ENCODE data around the gene GRIK1. TPM values are rescaled to one million over a fixed set of nuclear protein-coding genes. Genes with fewer than 3 reads are reported as not detected.

The GRIK1 gene
- total RNA-seq, 4 donors from 2014 or later = 0.13 to 0.97 (median 0.38) TPM

DNA sequence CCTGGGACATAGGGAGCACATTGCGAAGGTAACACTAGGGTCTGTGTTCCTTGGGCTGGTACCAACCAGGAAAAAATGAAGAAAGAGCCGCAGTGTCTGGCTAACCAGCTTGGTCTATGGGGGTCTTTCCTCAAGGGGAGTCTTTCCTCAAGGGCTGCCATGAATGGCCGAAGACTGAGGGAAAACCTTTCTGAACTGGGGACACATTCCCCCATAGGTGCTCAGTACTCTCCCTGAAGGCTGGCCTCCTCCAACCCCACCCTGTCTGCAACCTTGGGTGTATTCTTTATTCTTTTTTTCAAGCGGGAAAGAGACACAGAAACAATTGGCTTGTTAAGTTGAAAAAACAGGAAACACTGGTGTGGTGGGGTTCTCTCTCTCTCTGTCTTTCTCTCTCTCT is 440.6 kb downstream of the GRIK1 start:
- TF ChIP-seq, protein P1, sequence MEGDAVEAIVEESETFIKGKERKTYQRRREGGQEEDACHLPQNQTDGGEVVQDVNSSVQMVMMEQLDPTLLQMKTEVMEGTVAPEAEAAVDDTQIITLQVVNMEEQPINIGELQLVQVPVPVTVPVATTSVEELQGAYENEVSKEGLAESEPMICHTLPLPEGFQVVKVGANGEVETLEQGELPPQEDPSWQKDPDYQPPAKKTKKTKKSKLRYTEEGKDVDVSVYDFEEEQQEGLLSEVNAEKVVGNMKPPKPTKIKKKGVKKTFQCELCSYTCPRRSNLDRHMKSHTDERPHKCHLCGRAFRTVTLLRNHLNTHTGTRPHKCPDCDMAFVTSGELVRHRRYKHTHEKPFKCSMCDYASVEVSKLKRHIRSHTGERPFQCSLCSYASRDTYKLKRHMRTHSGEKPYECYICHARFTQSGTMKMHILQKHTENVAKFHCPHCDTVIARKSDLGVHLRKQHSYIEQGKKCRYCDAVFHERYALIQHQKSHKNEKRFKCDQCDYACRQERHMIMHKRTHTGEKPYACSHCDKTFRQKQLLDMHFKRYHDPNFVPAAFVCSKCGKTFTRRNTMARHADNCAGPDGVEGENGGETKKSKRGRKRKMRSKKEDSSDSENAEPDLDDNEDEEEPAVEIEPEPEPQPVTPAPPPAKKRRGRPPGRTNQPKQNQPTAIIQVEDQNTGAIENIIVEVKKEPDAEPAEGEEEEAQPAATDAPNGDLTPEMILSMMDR (IDR thresholded peaks at IDR 0.05) = no peak
- TF ChIP-seq POLR2A (IDR thresholded peaks at IDR 0.05) = no peak
- no peak for TF ChIP-seq POLR2AphosphoS5 (IDR thresholded peaks at IDR 0.05)
- no peak for TF ChIP-seq EP300 (IDR thresholded peaks at IDR 0.05)
- Histone ChIP-seq H3K36me3 (no peaks in the 10 kb centered on the region), H3K27me3 (no peaks in the 10 kb centered on the region), H3K4me3 (no peak overlapping the region), H3K27ac (no peak overlapping the region), H3K4me1 (no peaks in the 10 kb centered on the region), H3K9me3 (peaks cover 6% of the 10 kb centered on the region)
- DNase-seq (ENCODE audit: low spot score in 2 of 2) = no peak
- WGBS = 92% methylated on average over 4 of the region's 4 CpGs

DNA sequence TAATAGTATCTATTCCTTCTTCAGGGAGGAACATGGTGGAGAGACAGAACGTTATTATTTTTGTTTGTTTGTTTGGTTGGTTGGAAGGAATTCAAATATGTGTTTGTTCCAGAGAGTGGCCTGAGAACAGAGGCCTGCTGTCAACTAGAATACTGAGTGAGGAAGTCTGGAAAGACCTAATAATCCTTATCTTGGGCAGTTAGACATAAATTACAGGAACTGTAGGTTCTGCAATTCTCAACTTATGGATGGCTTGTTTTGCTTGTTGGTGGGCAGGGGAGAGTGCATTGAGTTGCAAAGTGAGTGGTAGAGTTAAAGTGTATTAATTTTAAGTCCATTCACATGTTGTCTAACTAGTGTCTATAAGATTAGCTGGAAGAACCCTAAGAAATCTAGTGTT is 443.5 kb downstream of the GRIK1 start:
- no peak for DNase-seq (ENCODE audit: low spot score in 2 of 2)
- WGBS = 53% methylated on average over 1 of the region's 1 CpG
- Histone ChIP-seq H3K4me3 (no peak overlapping the region), H3K4me1 (no peaks in the 10 kb centered on the region), H3K27me3 (no peaks in the 10 kb centered on the region), H3K36me3 (no peaks in the 10 kb centered on the region), H3K27ac (no peak overlapping the region), H3K9me3 (peaks cover 6% of the 10 kb centered on the region)
- no peak for TF ChIP-seq EP300 (IDR thresholded peaks at IDR 0.05)

DNA sequence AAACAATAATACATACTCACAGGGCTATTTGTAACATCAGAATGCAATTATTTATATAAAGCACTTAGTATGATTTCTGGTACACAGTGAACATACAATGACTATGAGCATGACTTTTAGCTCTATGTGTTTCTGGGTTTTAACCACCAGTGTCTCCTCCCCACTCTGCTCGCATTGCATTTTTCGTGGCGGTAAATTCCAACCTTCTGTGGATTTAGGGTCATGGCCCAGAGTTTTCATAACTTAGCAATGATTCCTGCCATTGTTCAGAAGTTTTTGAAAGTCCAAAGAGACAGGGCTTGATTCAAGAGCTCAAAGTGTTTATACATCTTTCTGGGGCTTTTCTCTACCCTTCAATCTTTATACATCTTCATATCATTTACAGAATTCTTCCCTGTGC is 449.8 kb downstream of the GRIK1 start:
- no peaks in the 10 kb centered on the region for H3K27me3 ChIP-seq
- no peak overlapping the region for H3K27ac ChIP-seq
- TF ChIP-seq, protein P1 (IDR thresholded peaks at IDR 0.05) = no peak
- H3K36me3 ChIP-seq = no peaks in the 10 kb centered on the region
- H3K4me3 ChIP-seq = no peak overlapping the region
- 91% methylated on average over 3 of the region's 3 CpGs for WGBS
- no peak for DNase-seq (ENCODE audit: low spot score in 2 of 2)
- H3K4me1 ChIP-seq = no peaks in the 10 kb centered on the region
- no peaks in the 10 kb centered on the region for H3K9me3 ChIP-seq

DNA sequence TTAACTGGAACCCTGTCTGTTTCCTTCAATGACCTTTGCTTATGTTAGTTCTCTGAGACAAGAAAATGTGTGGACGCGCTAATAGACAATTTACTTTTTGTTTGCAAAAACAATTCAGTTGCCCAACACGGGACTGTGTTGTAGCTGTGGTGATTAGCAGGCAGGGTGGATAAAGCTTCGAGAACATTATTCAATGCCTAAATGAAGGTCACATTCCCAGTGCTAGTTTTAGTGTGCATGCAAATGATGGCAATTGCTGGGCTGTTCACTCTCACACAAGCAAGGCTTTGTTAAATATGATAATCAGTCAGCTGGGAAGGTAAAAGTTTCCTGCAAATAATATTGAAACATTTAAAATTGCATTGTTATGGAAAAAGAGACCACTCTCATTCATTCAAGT is 452.6 kb downstream of the GRIK1 start:
- WGBS = 63% methylated on average over 4 of the region's 4 CpGs
- TF ChIP-seq, protein P1 (IDR thresholded peaks at IDR 0.05) = no peak
- TF ChIP-seq POLR2AphosphoS5 (IDR thresholded peaks at IDR 0.05) (no peak), POLR2A (IDR thresholded peaks at IDR 0.05) (no peak), EP300 (IDR thresholded peaks at IDR 0.05) (no peak)
- no peaks in the 10 kb centered on the region for H3K27me3 ChIP-seq
- no peaks in the 10 kb centered on the region for H3K4me1 ChIP-seq
- no peak overlapping the region for H3K4me3 ChIP-seq
- no peaks in the 10 kb centered on the region for H3K9me3 ChIP-seq
- DNase-seq (ENCODE audit: low spot score in 2 of 2) = no peak
- H3K27ac ChIP-seq = no peak overlapping the region
- no peaks in the 10 kb centered on the region for H3K36me3 ChIP-seq

Other genes starting within 250 kb of the GRIK1 start
- not detected for gene CLDN17, start 226.8 kb upstream of the GRIK1 start, total RNA-seq

Data from suprapubic skin (tissue), 4 donors.